Mucosa of rectum (tissue), 2 donors: ENCODE measurements around the gene ALK.

Experiments used
- H3K27ac ChIP-seq, 2 donors: one replicate each; pipeline ENCODE4 v1.7.0; 2013; ENCODE audit warnings: inconsistent platforms in 2 of 2, low read depth in 2 of 2, low read length in 2 of 2
- H3K27me3 ChIP-seq, 2 donors: one replicate each; pipeline ENCODE4 v1.7.0; 2013; ENCODE audit warnings: low read length in 2 of 2; ENCODE audit not compliant: control insufficient read depth in 2 of 2, insufficient read depth in 2 of 2
- H3K36me3 ChIP-seq, 2 donors: one replicate each; pipeline ENCODE4 v1.7.0; 2013; ENCODE audit warnings: low read length in 2 of 2; ENCODE audit not compliant: control insufficient read depth in 2 of 2, insufficient read depth in 2 of 2
- H3K4me1 ChIP-seq, 2 donors: one replicate each; pipeline ENCODE4 v1.7.0; 2013; ENCODE audit warnings: low read length in 2 of 2, mild to moderate bottlenecking in 1 of 2; ENCODE audit not compliant: control insufficient read depth in 2 of 2, insufficient read depth in 2 of 2
- H3K4me3 ChIP-seq, 2 donors: one replicate each; pipeline ENCODE4 v1.7.0; 2013; ENCODE audit warnings: low read length in 2 of 2
- H3K9ac ChIP-seq, 2 donors: one replicate each; pipeline ENCODE4 v1.7.0; 2013; ENCODE audit warnings: low read length in 2 of 2, low read depth in 1 of 2, mild to moderate bottlenecking in 1 of 2
- H3K9me3 ChIP-seq, 2 donors: one replicate each; pipeline ENCODE4 v1.7.0; 2013; ENCODE audit warnings: low read length in 2 of 2; ENCODE audit not compliant: control insufficient read depth in 2 of 2
- donor health status: healthy.
- donor health status: Normal muscosa, but diverticular disease.

ALK gene

DNA sequence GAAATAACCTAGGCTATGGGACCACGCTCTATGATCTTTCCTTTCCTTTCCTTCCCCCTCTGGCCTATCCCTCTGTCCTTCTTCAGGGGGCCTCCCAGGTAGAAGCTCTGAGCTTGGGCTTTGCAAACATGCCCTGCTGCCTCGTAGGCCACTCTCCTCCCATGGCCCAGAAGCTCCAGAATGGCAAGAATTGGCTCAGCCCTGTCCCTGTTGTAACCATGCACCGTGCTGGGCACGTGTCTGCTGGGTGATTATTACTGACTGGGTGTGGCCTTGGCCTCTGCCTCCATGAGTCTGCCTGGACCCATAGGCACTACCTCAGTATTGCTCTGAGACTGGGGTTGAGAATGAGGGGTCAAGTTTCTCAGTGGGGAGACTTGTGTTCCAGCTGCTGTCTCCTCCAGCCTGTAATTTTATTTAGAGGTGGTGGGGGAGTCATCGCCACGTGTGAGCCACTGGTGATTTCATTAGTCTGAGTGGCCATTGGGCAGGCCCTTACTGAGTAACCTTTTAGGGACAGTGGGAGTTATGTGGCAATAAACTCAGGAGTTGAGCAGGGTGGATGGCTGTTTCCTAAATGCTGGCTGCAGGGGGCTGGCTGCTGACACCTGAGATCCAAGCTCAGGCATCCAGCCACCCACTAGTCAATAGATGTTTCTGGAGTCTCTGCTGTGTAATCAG lies 648.2 kb downstream of the ALK start:
- Histone ChIP-seq H3K4me3 (no peak overlapping the region), H3K36me3 (no peaks in the 10 kb centered on the region), H3K27ac (no peak overlapping the region), H3K9me3 (no peaks in the 10 kb centered on the region), H3K4me1 (no peaks in the 10 kb centered on the region), H3K9ac (no peak overlapping the region), H3K27me3 (no peaks in the 10 kb centered on the region)

DNA sequence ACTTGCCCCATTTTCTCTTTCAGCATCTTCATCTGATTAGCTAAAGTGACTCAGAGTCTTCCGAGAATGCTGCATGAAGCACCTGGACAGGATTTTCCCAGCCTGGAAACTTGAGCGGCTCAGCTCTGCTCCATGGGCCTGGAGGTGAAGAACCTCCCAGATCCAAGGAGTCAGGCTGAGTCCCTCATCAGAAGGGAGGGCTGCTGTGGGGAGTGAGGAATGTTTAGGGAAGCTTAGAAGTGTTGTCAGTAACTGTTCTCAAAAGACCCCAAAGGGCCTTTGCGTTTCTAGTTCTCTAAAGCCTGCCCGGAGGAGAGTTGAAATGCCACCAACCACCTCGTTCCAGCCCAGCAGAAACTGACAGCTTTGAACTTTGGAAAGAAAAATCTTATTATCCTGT lies 649.1 kb downstream of the ALK start:
- Histone ChIP-seq H3K36me3 (no peaks in the 10 kb centered on the region), H3K4me1 (no peaks in the 10 kb centered on the region), H3K9ac (no peak overlapping the region), H3K4me3 (no peak overlapping the region), H3K27me3 (no peaks in the 10 kb centered on the region), H3K9me3 (no peaks in the 10 kb centered on the region), H3K27ac (no peak overlapping the region)

DNA sequence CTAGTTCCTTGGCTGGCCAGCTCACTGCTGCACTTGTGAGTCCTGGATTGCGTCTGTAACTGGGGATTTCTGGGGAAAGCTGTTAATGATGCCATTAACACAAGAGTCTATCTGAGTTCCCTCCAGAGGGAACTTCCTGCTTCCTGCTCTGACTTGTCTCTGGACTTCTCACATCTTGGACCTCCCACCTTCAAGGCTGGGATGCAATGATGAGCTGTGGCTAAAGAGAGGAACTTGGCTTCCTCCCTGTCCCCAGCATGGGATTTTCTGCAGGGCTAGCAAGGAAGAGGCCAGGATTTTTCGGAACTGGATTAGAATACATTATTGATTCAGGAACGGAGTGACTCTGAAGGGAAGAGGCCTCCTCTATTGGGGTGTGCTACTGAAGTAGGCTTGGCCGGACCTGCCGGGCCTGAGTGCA lies 650.7 kb downstream of the ALK start:
- H3K4me1 ChIP-seq, result no peaks in the 10 kb centered on the region
- no peaks in the 10 kb centered on the region for H3K27me3 ChIP-seq

DNA sequence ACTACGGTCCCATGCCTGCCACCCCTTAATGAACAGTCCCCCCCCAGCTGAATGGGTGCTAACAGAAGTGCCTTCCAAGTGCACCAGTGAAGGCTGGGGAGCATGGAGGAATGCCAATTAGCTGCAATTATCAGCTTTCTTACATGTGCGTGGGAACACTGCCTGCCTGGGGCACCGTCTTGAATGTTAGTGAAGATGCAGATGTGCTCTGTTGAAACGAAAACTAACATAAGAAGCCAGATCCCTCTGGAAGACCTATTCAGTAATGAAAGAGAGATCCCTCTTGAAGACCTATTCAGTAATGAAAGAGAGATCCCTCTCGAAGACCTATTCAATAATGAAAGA lies 651.6 kb downstream of the ALK start:
- Histone ChIP-seq H3K4me1 (no peaks in the 10 kb centered on the region), H3K4me3 (no peak overlapping the region), H3K9me3 (no peaks in the 10 kb centered on the region), H3K36me3 (no peaks in the 10 kb centered on the region), H3K27me3 (no peaks in the 10 kb centered on the region), H3K9ac (no peak overlapping the region), H3K27ac (no peak overlapping the region)

More for the DNA sequence above, 650.7 kb downstream of the ALK start:
- no peak overlapping the region for H3K9ac ChIP-seq
- H3K9me3 ChIP-seq, result no peaks in the 10 kb centered on the region
- H3K36me3 ChIP-seq, result no peaks in the 10 kb centered on the region
- H3K27ac ChIP-seq, result no peak overlapping the region
- H3K4me3 ChIP-seq, result no peak overlapping the region

GRCh38 chr2:29269095-29269764 lies 652.2 kb downstream of the ALK start:
- H3K9me3 ChIP-seq, result no peaks in the 10 kb centered on the region
- no peak overlapping the region for H3K27ac ChIP-seq
- no peak overlapping the region for H3K4me3 ChIP-seq
- H3K36me3 ChIP-seq, result no peaks in the 10 kb centered on the region
- H3K27me3 ChIP-seq, result no peaks in the 10 kb centered on the region
- no peak overlapping the region for H3K9ac ChIP-seq
- H3K4me1 ChIP-seq, result no peaks in the 10 kb centered on the region

DNA sequence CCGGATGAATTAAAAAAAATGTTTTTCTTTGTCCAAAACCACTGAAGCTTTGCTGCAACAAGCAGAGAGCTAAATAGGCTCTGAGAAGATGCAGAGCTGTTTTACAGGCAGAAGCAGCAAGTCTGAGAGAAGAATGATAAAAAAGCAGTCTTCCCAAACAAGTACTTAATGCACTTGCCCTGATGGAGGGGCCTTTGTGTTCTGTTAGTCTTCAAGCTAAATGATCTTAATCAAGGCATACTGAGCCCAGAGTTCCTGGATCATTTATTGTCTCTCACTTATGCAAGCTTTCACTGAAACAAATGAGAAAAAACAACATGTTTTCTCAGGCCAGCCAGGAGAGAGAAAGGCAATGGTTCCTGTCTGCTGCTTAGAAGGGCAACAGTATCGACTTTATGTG lies 653.7 kb downstream of the ALK start:
- Histone ChIP-seq H3K36me3 (no peaks in the 10 kb centered on the region), H3K9me3 (no peaks in the 10 kb centered on the region), H3K27ac (no peak overlapping the region), H3K4me1 (no peaks in the 10 kb centered on the region), H3K27me3 (peaks cover 0 to under 1% of the 10 kb centered on the region in 2 donors), H3K9ac (no peak overlapping the region), H3K4me3 (no peak overlapping the region)

GRCh38 chr2:29263886-29264285 lies 657.5 kb downstream of the ALK start:
- peaks cover 0 to 2% of the 10 kb centered on the region in 2 donors for H3K27me3 ChIP-seq
- H3K4me1 ChIP-seq, result no peaks in the 10 kb centered on the region
- H3K9me3 ChIP-seq, result no peaks in the 10 kb centered on the region
- H3K4me3 ChIP-seq, result no peak overlapping the region
- no peaks in the 10 kb centered on the region for H3K36me3 ChIP-seq
- H3K9ac ChIP-seq, result no peak overlapping the region
- no peak overlapping the region for H3K27ac ChIP-seq

DNA sequence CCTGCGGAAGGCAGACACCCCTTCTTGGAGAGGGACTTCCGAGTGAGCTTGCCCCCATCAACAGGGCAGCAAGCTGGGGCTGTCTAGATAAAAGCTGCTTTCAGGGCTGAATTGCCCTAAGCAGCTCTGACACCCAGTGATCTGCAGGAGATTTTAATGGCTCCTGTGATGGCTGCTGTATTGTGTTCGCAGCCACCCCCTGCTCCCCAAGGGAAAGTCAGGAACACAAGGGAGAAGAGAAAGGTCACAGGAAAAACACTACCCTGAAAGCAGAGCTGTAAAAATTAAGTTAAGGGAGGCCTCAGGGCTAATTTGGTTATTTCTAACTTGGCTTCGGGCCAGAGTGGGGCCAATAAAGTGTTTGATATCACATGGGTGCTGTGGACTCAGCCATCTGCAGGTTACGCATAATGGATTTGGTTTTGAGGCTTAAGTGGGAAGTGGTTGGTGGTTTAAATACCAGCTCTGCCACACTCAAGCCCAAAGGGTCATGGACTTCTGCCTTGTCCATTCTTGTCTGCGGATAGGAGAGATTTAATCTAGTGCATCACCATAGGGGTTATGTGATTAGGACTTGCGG lies 658.6 kb downstream of the ALK start:
- H3K27me3 ChIP-seq, result peaks cover 0 to 2% of the 10 kb centered on the region in 2 donors
- H3K4me3 ChIP-seq, result no peak overlapping the region
- no peaks in the 10 kb centered on the region for H3K36me3 ChIP-seq
- no peak overlapping the region for H3K27ac ChIP-seq
- no peaks in the 10 kb centered on the region for H3K4me1 ChIP-seq
- H3K9ac ChIP-seq, result no peak overlapping the region
- no peaks in the 10 kb centered on the region for H3K9me3 ChIP-seq

DNA sequence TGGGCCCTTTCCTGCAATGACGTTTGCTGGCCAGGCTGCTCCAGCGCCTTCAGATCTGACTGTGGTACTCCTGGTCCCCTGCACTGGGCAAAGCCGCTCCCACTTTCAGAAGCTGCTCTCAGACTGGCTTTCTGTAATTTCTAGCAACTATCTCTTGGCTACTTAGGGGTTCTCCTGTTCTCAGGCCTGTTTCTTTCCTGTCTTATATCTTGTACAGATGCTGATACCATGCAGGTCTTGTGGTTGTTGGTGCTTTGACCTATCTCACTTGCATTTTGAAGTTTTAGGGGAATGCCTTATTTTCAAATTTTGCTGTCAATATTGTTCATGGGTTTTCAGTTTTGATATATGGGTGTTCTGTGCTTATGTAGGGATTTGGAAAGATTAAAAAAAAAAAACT lies 660.4 kb downstream of the ALK start:
- H3K36me3 ChIP-seq, result no peaks in the 10 kb centered on the region
- H3K27ac ChIP-seq, result no peak overlapping the region
- peaks cover 0 to 2% of the 10 kb centered on the region in 2 donors for H3K27me3 ChIP-seq
- no peak overlapping the region for H3K9ac ChIP-seq
- H3K9me3 ChIP-seq, result no peaks in the 10 kb centered on the region
- H3K4me3 ChIP-seq, result no peak overlapping the region
- H3K4me1 ChIP-seq, result no peaks in the 10 kb centered on the region

DNA sequence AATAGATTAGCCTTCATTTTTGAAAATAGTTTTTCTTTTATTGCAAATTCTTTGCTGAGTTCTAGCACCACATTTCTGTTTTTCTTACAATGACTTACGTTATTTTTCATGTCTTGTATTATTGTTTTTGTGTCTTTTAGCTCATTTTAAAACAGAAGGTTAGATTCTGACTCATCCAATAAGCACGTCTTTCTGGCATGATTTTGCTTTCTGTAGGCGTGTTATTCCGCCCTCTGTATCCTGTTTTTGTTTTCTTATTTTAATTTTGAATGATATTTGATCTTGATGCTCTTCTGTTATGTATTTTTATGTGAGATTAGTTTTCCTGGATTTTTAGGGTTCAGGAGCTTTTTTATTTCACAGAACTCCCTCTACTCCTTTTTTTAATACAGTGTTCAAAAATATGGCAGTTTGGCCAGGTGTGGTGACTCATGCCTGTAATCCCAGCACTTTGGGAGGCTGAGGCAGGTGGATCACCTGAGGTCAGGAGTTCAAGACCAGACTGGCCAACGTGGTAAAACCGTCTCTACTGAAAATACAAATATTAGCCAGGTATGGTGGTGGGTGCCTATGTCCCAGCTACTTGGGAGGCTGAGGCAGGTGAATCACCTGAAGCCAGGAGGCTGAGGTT lies 661.1 kb downstream of the ALK start:
- H3K4me1 ChIP-seq, result no peaks in the 10 kb centered on the region
- no peak overlapping the region for H3K27ac ChIP-seq
- H3K4me3 ChIP-seq, result no peak overlapping the region
- peaks cover 0 to 2% of the 10 kb centered on the region in 2 donors for H3K27me3 ChIP-seq
- no peaks in the 10 kb centered on the region for H3K36me3 ChIP-seq
- H3K9ac ChIP-seq, result no peak overlapping the region
- H3K9me3 ChIP-seq, result no peaks in the 10 kb centered on the region
